GM12872 (cell line): Measurements from ENCODE around the gene LEPROT.

ENCODE experiments used
- CTCF ChIP-seq: IDR thresholded peaks from 3 replicates; pipeline ENCODE4 v1.5.1; 2011; ENCODE audit warnings: low read depth, mild to moderate bottlenecking, low read length, moderate library complexity; ENCODE audit not compliant: insufficient read depth

Gene LEPROT

GRCh38 chr1:65422241-65423203 is 2.1 kb downstream of the LEPROT start:
- no peak for TF ChIP-seq CTCF

GRCh38 chr1:65423884-65424572 is 3.6 kb downstream of the LEPROT start:
- no peak for TF ChIP-seq CTCF

GRCh38 chr1:65424573-65424889 is 4.1 kb downstream of the LEPROT start:
- no peak for TF ChIP-seq CTCF

GRCh38 chr1:65425006-65425405 is 4.5 kb downstream of the LEPROT start:
- TF ChIP-seq CTCF, result no peak

GRCh38 chr1:65425697-65426096 is 5.2 kb downstream of the LEPROT start:
- TF ChIP-seq CTCF, result no peak

DNA sequence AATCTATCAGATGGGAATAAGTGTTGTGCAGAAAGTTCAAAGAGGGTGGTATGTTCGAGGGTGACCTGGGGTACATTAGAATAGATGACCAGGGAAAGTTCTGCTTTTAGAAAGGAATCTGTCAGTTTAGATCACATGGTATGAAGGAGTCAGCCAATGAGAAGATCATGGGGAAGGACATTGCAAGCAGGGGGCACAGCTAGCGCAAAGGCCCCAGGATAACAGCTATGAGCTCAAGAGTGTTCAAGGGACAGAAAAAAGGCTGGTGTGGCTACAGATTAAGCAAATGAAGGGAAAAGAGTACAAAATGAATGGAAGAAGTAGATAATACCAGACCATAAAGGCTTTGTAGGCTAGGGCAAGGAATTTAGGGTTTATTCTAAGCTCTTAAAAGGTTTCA is 8.6 kb downstream of the LEPROT start:
- no peak for TF ChIP-seq CTCF

DNA sequence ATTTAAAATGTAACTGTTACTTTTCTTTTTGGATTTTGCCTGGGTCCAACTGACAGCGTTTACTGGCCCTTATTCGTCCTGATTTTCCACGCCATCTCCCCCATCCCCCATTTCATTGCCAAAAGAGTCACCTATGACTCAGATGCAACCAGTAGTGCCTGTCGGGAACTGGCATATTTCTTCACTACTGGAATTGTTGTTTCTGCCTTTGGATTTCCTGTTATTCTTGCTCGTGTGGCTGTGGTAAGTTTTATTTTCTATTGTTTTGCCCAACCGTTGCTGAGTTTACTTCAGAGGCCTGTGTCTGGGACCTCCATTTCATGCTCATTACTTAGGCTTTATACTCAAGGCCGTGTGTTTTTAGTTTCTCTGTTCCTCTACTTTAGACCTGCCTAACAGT is 9.3 kb downstream of the LEPROT start:
- no peak for TF ChIP-seq CTCF
